HTR-8/SVneo (cell line): ENCODE measurements around the gene LINC00305.
A peak's percentile ranks its signal among the peaks of the same experiment; 100 is the strongest.

Experiments
- DNase-seq: peaks from one replicate; pipeline ENCODE4 v3.0.0; 2011; ENCODE audit warnings: low spot score, mixed read lengths; ENCODE audit not compliant: insufficient read length
- FAIRE-seq: peaks from 2 replicates; lab custom pipeline; 2011; peaks lifted over from hg19 to GRCh38; lab: Jason Lieb, UNC

Gene LINC00305

GRCh38 chr18:64116571-64117175, 32.2 kb downstream of the LINC00305 start:
- DNase-seq (no peak), FAIRE-seq (no peak)

- no peak for DNase-seq
- no peak for FAIRE-seq
Measured at GRCh38 chr18:64115881-64116280, 33.0 kb downstream of the LINC00305 start.

- DNase-seq = no peak
- no peak for FAIRE-seq
Measured at GRCh38 chr18:64111950-64112349, 36.9 kb downstream of the LINC00305 start.

- DNase-seq = peak; percentile 3
- FAIRE-seq = no peak
Measured at GRCh38 chr18:64110692-64111480, 38.0 kb downstream of the LINC00305 start.

- FAIRE-seq = no peak
- DNase-seq = no peak
Measured at GRCh38 chr18:64103986-64104385, 44.9 kb downstream of the LINC00305 start.

GRCh38 chr18:64100116-64100922, 48.6 kb downstream of the LINC00305 start:
- no peak for FAIRE-seq
- DNase-seq = no peak

GRCh38 chr18:64099244-64099643, 49.6 kb downstream of the LINC00305 start:
- FAIRE-seq (no peak), DNase-seq (no peak)

GRCh38 chr18:64097497-64097896, 51.4 kb downstream of the LINC00305 start:
- DNase-seq = no peak
- FAIRE-seq = no peak

- DNase-seq (no peak), FAIRE-seq (no peak)
Measured at GRCh38 chr18:64095056-64095455, 53.8 kb downstream of the LINC00305 start.

- DNase-seq (no peak), FAIRE-seq (no peak)
Measured at GRCh38 chr18:64094210-64094609, 54.7 kb downstream of the LINC00305 start.

GRCh38 chr18:64091526-64091925, 57.4 kb downstream of the LINC00305 start:
- no peak for DNase-seq
- no peak for FAIRE-seq

- no peak for FAIRE-seq
Measured at GRCh38 chr18:64090876-64091275, 58.0 kb downstream of the LINC00305 start.

GRCh38 chr18:64083916-64084315, 65.0 kb downstream of the LINC00305 start:
- DNase-seq = no peak
- FAIRE-seq = no peak

More at GRCh38 chr18:64090876-64091275, 58.0 kb downstream of the LINC00305 start:
- no peak for DNase-seq

- FAIRE-seq (no peak), DNase-seq (no peak)
Measured at GRCh38 chr18:64082513-64082912, 66.4 kb downstream of the LINC00305 start.

- no peak for FAIRE-seq
- DNase-seq = no peak
Measured at GRCh38 chr18:64082054-64082453, 66.8 kb downstream of the LINC00305 start.

GRCh38 chr18:64073971-64074370, 74.9 kb downstream of the LINC00305 start:
- DNase-seq (no peak), FAIRE-seq (no peak)

GRCh38 chr18:64055019-64055418, 93.9 kb downstream of the LINC00305 start:
- no peak for FAIRE-seq
- DNase-seq = no peak

GRCh38 chr18:64053246-64053645, 95.6 kb downstream of the LINC00305 start:
- FAIRE-seq (no peak), DNase-seq (no peak)

GRCh38 chr18:64052772-64053171, 96.1 kb downstream of the LINC00305 start:
- DNase-seq = no peak
- FAIRE-seq = no peak

GRCh38 chr18:64044616-64045015, 104.3 kb downstream of the LINC00305 start:
- FAIRE-seq (no peak), DNase-seq (no peak)
